GM15510 (cell line): ENCODE data around the gene PDE4D.

Experiments used
- POLR2A ChIP-seq: IDR thresholded peaks from 3 replicates; pipeline ENCODE4 v1.6.1; 2011; ENCODE audit warnings: borderline replicate concordance; ENCODE audit not compliant: insufficient read length; ENCODE audit errors: extremely low read depth

Gene PDE4D

GRCh38 chr5:59020611-59021285, 872.8 kb downstream of the PDE4D start:
- TF ChIP-seq POLR2A: no peak

- TF ChIP-seq POLR2A: no peak
Measured at GRCh38 chr5:59019078-59019477, 874.4 kb downstream of the PDE4D start.

GRCh38 chr5:59016925-59017324, 876.6 kb downstream of the PDE4D start:
- no peak for TF ChIP-seq POLR2A

GRCh38 chr5:59008816-59009473, 884.6 kb downstream of the PDE4D start:
- no peak for TF ChIP-seq POLR2A

- TF ChIP-seq POLR2A: no peak
Measured at GRCh38 chr5:59007460-59008063, 886.0 kb downstream of the PDE4D start.

- no peak for TF ChIP-seq POLR2A
Measured at GRCh38 chr5:59005934-59006701, 887.4 kb downstream of the PDE4D start.

- no peak for TF ChIP-seq POLR2A
Measured at GRCh38 chr5:59003641-59004040, 889.9 kb downstream of the PDE4D start.

- no peak for TF ChIP-seq POLR2A
Measured at GRCh38 chr5:59003124-59003523, 890.4 kb downstream of the PDE4D start.

GRCh38 chr5:59002162-59002825, 891.2 kb downstream of the PDE4D start:
- no peak for TF ChIP-seq POLR2A

- TF ChIP-seq POLR2A: no peak
Measured at GRCh38 chr5:59001716-59002115, 891.8 kb downstream of the PDE4D start.

GRCh38 chr5:59001154-59001553, 892.4 kb downstream of the PDE4D start:
- TF ChIP-seq POLR2A: no peak

GRCh38 chr5:59000211-59000610, 893.3 kb downstream of the PDE4D start:
- TF ChIP-seq POLR2A: no peak

GRCh38 chr5:58999804-59000203, 893.7 kb downstream of the PDE4D start:
- no peak for TF ChIP-seq POLR2A

- TF ChIP-seq POLR2A: no peak
Measured at GRCh38 chr5:58998544-58998943, 895.0 kb downstream of the PDE4D start.

GRCh38 chr5:58993461-58993860, 900.1 kb downstream of the PDE4D start:
- no peak for TF ChIP-seq POLR2A
